ENCODE data around the gene ARHGEF26.

ARHGEF26 gene

DNA sequence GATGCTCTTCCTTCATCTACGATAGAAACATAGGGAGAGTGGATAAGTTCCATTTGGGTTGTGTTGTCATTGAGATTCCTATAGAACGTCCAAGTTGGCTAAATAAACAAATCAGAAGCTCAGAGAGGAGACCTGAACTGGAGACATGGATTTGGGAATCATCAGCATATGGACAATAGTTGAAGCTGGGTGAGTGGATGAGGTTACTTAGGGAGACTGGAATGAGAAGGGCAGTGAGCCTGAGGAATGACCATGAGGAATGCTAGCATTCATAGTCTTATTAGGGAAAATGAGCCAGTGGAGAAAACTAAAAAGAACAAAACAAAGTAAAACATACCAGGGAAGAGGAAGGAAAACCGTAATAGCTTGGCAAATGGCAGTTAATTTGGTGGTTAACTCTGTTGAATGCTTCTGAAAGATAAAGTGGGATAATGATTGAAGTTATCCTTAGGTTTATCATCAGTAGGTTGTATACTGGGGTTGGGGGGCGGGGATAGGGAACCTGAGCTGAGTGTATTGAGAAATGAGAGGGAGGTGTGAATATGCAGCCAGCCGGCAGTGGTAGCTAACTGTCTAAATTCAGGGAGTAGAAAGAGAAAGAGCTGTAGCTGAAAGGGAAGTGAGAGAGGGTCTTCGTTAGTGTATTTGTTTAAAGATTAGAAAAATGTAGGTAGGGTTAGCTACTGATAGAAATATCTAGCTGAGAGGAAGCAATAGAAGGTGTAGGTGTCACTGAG is 74.6 kb downstream of the ARHGEF26 start:
- TF ChIP-seq MAX (IDR thresholded peaks at IDR 0.05; ENCODE audit: low read depth, low read length): no peak
- TF ChIP-seq, protein P1, sequence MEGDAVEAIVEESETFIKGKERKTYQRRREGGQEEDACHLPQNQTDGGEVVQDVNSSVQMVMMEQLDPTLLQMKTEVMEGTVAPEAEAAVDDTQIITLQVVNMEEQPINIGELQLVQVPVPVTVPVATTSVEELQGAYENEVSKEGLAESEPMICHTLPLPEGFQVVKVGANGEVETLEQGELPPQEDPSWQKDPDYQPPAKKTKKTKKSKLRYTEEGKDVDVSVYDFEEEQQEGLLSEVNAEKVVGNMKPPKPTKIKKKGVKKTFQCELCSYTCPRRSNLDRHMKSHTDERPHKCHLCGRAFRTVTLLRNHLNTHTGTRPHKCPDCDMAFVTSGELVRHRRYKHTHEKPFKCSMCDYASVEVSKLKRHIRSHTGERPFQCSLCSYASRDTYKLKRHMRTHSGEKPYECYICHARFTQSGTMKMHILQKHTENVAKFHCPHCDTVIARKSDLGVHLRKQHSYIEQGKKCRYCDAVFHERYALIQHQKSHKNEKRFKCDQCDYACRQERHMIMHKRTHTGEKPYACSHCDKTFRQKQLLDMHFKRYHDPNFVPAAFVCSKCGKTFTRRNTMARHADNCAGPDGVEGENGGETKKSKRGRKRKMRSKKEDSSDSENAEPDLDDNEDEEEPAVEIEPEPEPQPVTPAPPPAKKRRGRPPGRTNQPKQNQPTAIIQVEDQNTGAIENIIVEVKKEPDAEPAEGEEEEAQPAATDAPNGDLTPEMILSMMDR (IDR thresholded peaks at IDR 0.05; ENCODE audit: low read depth, low read length): no peak
- no peak for TF ChIP-seq MYC (IDR thresholded peaks at IDR 0.05; ENCODE audit: low read depth, low read length)
- no peak for TF ChIP-seq POLR2A (IDR thresholded peaks at IDR 0.05; ENCODE audit: extremely low read depth, insufficient read length)
- H3K4me3 ChIP-seq (ENCODE audit: low read depth, low read length): no peak overlapping the region
- no peak for DNase-seq (ENCODE audit: low read depth)

DNA sequence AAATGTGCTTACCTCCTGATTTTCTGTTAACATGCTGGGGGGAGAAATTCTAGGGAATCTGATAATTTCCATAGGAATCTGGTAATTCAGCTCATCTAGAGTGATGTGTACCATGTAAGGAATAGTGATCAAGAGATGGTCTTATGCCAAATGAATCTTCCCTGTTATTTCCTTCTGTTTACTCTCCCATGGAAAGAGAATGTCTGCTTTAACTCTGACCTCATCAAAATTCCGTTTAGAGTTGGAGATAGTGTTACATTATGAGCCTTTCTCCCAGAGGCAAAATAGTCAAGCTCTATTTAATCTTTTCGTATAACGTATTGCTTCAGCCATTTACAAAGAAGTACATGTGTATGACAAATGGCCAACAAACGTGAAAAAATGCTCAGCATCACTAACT is 76.6 kb downstream of the ARHGEF26 start:
- H3K4me3 ChIP-seq (ENCODE audit: low read depth, low read length): no peak overlapping the region
- TF ChIP-seq, protein P1 (IDR thresholded peaks at IDR 0.05; ENCODE audit: low read depth, low read length): no peak
- TF ChIP-seq MYC (IDR thresholded peaks at IDR 0.05; ENCODE audit: low read depth, low read length) (no peak), MAX (IDR thresholded peaks at IDR 0.05; ENCODE audit: low read depth, low read length) (no peak), POLR2A (IDR thresholded peaks at IDR 0.05; ENCODE audit: extremely low read depth, insufficient read length) (no peak)
- no peak for DNase-seq (ENCODE audit: low read depth)

DNA sequence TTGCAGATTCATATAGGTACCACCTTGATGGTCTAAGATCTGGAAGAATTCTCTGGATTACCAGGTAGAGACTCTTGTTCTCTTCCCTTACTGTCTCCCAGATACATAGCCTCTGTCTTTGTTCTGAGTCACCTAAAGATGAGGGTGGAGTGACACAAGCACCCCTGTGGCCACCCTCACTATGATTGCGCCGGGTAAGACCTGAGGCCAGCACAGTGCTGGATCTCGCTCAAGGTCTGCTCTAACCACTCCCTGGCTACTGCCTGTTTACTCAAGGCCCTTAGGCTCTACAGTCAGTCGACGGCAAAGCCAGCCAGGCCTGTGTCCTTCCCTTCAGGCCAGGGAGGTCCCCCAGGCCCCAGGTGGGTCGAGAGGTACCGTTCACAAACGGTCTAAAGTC is 88.3 kb downstream of the ARHGEF26 start:
- DNase-seq (ENCODE audit: low read depth): no peak
- no peak for TF ChIP-seq MYC (IDR thresholded peaks at IDR 0.05; ENCODE audit: low read depth, low read length)
- no peak for TF ChIP-seq MAX (IDR thresholded peaks at IDR 0.05; ENCODE audit: low read depth, low read length)
- TF ChIP-seq, protein P1 (IDR thresholded peaks at IDR 0.05; ENCODE audit: low read depth, low read length): no peak
- TF ChIP-seq POLR2A (IDR thresholded peaks at IDR 0.05; ENCODE audit: extremely low read depth, insufficient read length): no peak

DNA sequence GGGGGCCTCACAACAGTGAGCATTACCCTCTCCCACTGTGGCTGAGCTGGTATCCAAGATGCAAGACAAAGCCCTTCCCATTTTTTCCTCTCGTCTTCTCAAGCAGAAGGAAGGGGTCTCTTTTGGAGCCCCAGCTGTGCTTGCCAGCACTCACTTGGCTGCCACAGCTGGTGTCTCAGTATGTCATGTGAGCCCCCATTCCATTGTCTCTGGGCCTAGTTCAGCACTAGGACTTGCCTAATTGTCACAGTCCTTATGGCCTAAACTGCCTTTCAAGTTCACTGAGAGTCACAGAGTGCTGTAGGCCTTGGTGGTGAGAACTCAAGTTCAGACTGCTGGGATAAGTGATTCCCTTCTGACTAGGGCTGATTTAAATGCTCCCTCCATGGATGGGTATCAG is 89.8 kb downstream of the ARHGEF26 start:
- H3K4me3 ChIP-seq (ENCODE audit: low read depth, low read length): no peak overlapping the region
- TF ChIP-seq POLR2A (IDR thresholded peaks at IDR 0.05; ENCODE audit: extremely low read depth, insufficient read length): no peak
- no peak for TF ChIP-seq MYC (IDR thresholded peaks at IDR 0.05; ENCODE audit: low read depth, low read length)
- TF ChIP-seq, protein P1 (IDR thresholded peaks at IDR 0.05; ENCODE audit: low read depth, low read length): no peak
- TF ChIP-seq MAX (IDR thresholded peaks at IDR 0.05; ENCODE audit: low read depth, low read length): no peak
- no peak for DNase-seq (ENCODE audit: low read depth)

More for the DNA sequence above, 88.3 kb downstream of the ARHGEF26 start:
- H3K4me3 ChIP-seq (ENCODE audit: low read depth, low read length): no peak overlapping the region

GRCh38 chr3:154214306-154214705 is 93.1 kb downstream of the ARHGEF26 start:
- TF ChIP-seq POLR2A (IDR thresholded peaks at IDR 0.05; ENCODE audit: extremely low read depth, insufficient read length): no peak
- TF ChIP-seq, protein P1 (IDR thresholded peaks at IDR 0.05; ENCODE audit: low read depth, low read length): no peak
- no peak for TF ChIP-seq MYC (IDR thresholded peaks at IDR 0.05; ENCODE audit: low read depth, low read length)
- TF ChIP-seq MAX (IDR thresholded peaks at IDR 0.05; ENCODE audit: low read depth, low read length): no peak

More at GRCh38 chr3:154214306-154214705, 93.1 kb downstream of the ARHGEF26 start:
- no peak overlapping the region for H3K4me3 ChIP-seq (ENCODE audit: low read depth, low read length)
- no peak for DNase-seq (ENCODE audit: low read depth)
